ENCODE results near the gene KCNF1. TPM values are rescaled to one million over a fixed set of nuclear protein-coding genes. Genes with fewer than 3 reads are reported as not detected.

The KCNF1 gene
- total and polyA plus RNA-seq, 11 donors, result 0.20 to 0.36 (median 0.23) TPM; not detected in 5

DNA sequence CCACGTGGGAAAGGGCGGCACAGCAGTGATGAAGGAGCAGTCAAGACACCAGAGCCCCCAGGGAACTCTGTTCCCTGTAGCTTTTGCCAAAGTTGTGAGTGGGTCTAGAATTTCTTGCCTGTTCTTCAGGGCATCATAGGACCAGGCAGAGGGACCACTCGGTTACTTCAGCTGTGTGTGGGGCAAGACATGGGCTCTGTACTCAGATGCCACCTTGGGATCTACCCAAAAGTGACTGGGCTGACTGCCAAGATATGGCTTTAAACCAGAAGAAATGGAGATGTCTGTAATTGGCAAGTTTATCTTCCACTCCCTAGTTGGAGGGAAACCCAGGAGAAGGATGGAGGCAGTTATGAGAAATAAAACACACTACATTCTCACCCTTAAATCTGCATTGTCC, 29.6 kb downstream of the KCNF1 start:
- ATAC-seq (no peak), DNase-seq (no peak)
- H3K9me3 ChIP-seq, result peaks cover 0 to 18% (median 9%) of the 10 kb centered on the region in 12 donors
- no peaks in the 10 kb centered on the region for H3K4me1 ChIP-seq
- no peak overlapping the region for H3K27ac ChIP-seq
- WGBS, 4 donors, result 68 to 78% (median 72%) methylated on average over 3 of the region's 3 CpGs
- no peak for TF ChIP-seq POLR2A (IDR thresholded peaks at IDR 0.05)
- TF ChIP-seq, protein P1, sequence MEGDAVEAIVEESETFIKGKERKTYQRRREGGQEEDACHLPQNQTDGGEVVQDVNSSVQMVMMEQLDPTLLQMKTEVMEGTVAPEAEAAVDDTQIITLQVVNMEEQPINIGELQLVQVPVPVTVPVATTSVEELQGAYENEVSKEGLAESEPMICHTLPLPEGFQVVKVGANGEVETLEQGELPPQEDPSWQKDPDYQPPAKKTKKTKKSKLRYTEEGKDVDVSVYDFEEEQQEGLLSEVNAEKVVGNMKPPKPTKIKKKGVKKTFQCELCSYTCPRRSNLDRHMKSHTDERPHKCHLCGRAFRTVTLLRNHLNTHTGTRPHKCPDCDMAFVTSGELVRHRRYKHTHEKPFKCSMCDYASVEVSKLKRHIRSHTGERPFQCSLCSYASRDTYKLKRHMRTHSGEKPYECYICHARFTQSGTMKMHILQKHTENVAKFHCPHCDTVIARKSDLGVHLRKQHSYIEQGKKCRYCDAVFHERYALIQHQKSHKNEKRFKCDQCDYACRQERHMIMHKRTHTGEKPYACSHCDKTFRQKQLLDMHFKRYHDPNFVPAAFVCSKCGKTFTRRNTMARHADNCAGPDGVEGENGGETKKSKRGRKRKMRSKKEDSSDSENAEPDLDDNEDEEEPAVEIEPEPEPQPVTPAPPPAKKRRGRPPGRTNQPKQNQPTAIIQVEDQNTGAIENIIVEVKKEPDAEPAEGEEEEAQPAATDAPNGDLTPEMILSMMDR (IDR thresholded peaks at IDR 0.05), result no peak
- H3K4me3 ChIP-seq, result no peak overlapping the region
- intact Hi-C loops (cut with DNase I), result no loop called here
- H3K27me3 ChIP-seq, result peaks cover 0 to 17% (median 0%) of the 10 kb centered on the region in 9 donors
- no peaks in the 10 kb centered on the region for H3K36me3 ChIP-seq

GRCh38 chr2:10944799-10945198, 33.1 kb downstream of the KCNF1 start:
- ATAC-seq, result no peak
- Histone ChIP-seq H3K9me3 (peaks cover 0 to 2% (median 0%) of the 10 kb centered on the region in 12 donors), H3K4me1 (no peaks in the 10 kb centered on the region), H3K27ac (no peak overlapping the region), H3K4me3 (no peak overlapping the region), H3K36me3 (no peaks in the 10 kb centered on the region), H3K27me3 (peaks cover 0 to 23% (median 0%) of the 10 kb centered on the region in 9 donors)
- DNase-seq, result no peak
- WGBS, 4 donors, result 81 to 86% (median 82%) methylated on average over 5 of the region's 5 CpGs
- TF ChIP-seq, protein P1 (IDR thresholded peaks at IDR 0.05), result no peak
- TF ChIP-seq POLR2A (IDR thresholded peaks at IDR 0.05), result no peak
- intact Hi-C loops (cut with DNase I), result no loop called here

GRCh38 chr2:10946394-10946793, 34.7 kb downstream of the KCNF1 start:
- peaks cover 0 to 30% (median 0%) of the 10 kb centered on the region in 9 donors for H3K27me3 ChIP-seq
- H3K27ac ChIP-seq, result no peak overlapping the region
- no peak for TF ChIP-seq POLR2A (IDR thresholded peaks at IDR 0.05)
- TF ChIP-seq, protein P1 (IDR thresholded peaks at IDR 0.05), result no peak
- H3K4me3 ChIP-seq, result no peak overlapping the region
- no peaks in the 10 kb centered on the region for H3K4me1 ChIP-seq
- intact Hi-C loops (cut with DNase I), result no loop called here
- DNase-seq, result no peak
- no peak for ATAC-seq
- WGBS, 4 donors, result 81 to 91% (median 87%) methylated on average over 4 to 6 of the region's 6 CpGs
- H3K36me3 ChIP-seq, result no peaks in the 10 kb centered on the region
- no peaks in the 10 kb centered on the region for H3K9me3 ChIP-seq

DNA sequence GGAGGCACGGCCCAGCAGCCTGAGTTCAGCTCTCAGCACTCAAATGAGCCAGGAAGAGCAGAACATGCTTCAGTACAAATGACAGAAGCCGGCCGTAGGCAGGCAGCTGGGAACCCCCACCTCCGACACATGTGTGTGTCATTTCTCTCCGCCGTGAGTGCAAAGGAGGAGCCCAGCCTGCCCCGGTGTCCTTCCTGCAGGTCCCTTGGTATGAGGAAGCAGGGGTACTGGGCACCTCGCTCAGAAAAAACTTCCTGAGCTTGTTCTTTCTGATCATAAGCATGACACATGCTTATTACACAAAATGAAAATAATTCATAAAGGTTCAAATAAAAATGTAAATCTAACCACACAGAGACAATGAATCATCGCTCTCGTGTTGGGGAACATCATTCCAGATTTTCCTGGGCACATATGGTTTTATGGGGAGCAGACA, 35.3 kb downstream of the KCNF1 start:
- Histone ChIP-seq H3K9me3 (no peaks in the 10 kb centered on the region), H3K27me3 (peaks cover 0 to 31% (median 0%) of the 10 kb centered on the region in 9 donors), H3K36me3 (no peaks in the 10 kb centered on the region), H3K27ac (no peak overlapping the region), H3K4me3 (no peak overlapping the region), H3K4me1 (no peaks in the 10 kb centered on the region)
- 65 to 71% (median 68%) methylated on average over 10 of the region's 10 CpGs for WGBS, 4 donors
- TF ChIP-seq, protein P1 (IDR thresholded peaks at IDR 0.05), result no peak
- no peak for TF ChIP-seq POLR2A (IDR thresholded peaks at IDR 0.05)
- no peak for DNase-seq
- intact Hi-C loops (cut with DNase I), result no loop called here
- no peak for ATAC-seq
